ENCODE results near the gene ITPKA. TPM values are rescaled to one million over a fixed set of nuclear protein-coding genes. Genes with fewer than 3 reads are reported as not detected.
"Not testable (repeated sequence)": the region's sequence is repeated elsewhere in the genome, so short reads cannot be mapped to it uniquely, and the experiment has no call there.

The ITPKA gene
- total RNA-seq = under 1 TPM in 1 of 2 donors, not detected in 1; 0.22 TPM

GRCh38 chr15:41493205-41493901 lies at the start of gene ITPKA:
TSS of gene ITPKA (plus strand) at chr15:41493874. CDS start at chr15:41493928, 54 bp downstream.
- no peaks in the 10 kb centered on the region for H3K9me3 Mint-ChIP-seq
- peak; percentile 90 for DNase-seq (ENCODE audit: low spot score)
- no peaks in the 10 kb centered on the region for H3K36me3 Mint-ChIP-seq
- H3K27ac Mint-ChIP-seq = no peak within 1 kb of the TSS
- peak within 1 kb of the TSS; percentile 82 for H3K4me3 Mint-ChIP-seq
- peaks cover 18 to 22% of the 10 kb centered on the region in 2 donors for H3K4me1 Mint-ChIP-seq (ENCODE audit: low read depth in 2 of 2)
- peaks cover 32 to 33% of the 10 kb centered on the region in 2 donors for H3K27me3 Mint-ChIP-seq
- ATAC-seq = peak; percentile 83 to 91

GRCh38 chr15:41445399-41445798 lies 48.3 kb upstream of the ITPKA start:
- H3K27me3 Mint-ChIP-seq = no peaks in the 10 kb centered on the region
- H3K4me1 Mint-ChIP-seq (ENCODE audit: low read depth in 2 of 2) = peaks cover 7 to 8% of the 10 kb centered on the region in 2 donors
- no peak overlapping the region for H3K4me3 Mint-ChIP-seq
- DNase-seq (ENCODE audit: low spot score) (no peak), ATAC-seq (no peak)
- H3K27ac Mint-ChIP-seq = no peak overlapping the region
- peaks cover 11% of the 10 kb centered on the region for H3K36me3 Mint-ChIP-seq
- no peaks in the 10 kb centered on the region for H3K9me3 Mint-ChIP-seq

GRCh38 chr15:41462084-41462795 lies 31.4 kb upstream of the ITPKA start:
- Mint-ChIP-seq H3K27me3 (no peaks in the 10 kb centered on the region), H3K9me3 (no peaks in the 10 kb centered on the region), H3K27ac (peak overlapping the region; percentile 6 to 28), H3K4me1 (ENCODE audit: low read depth in 2 of 2) (peaks cover 17 to 20% of the 10 kb centered on the region in 2 donors), H3K4me3 (no peak overlapping the region), H3K36me3 (peaks cover 18% of the 10 kb centered on the region)
- no peak for ATAC-seq
- no peak for DNase-seq (ENCODE audit: low spot score)

- Mint-ChIP-seq H3K4me3 (no peak overlapping the region), H3K27ac (no peak overlapping the region), H3K4me1 (ENCODE audit: low read depth in 2 of 2) (peaks cover 17 to 20% of the 10 kb centered on the region in 2 donors), H3K27me3 (no peaks in the 10 kb centered on the region), H3K9me3 (no peaks in the 10 kb centered on the region), H3K36me3 (peaks cover 14% of the 10 kb centered on the region)
- no peak for DNase-seq (ENCODE audit: low spot score)
- ATAC-seq = no peak
Measured at GRCh38 chr15:41464889-41465580, 28.6 kb upstream of the ITPKA start.

- no peak for DNase-seq (ENCODE audit: low spot score)
- Mint-ChIP-seq H3K4me1 (ENCODE audit: low read depth in 2 of 2) (peaks cover 17 to 20% of the 10 kb centered on the region in 2 donors), H3K9me3 (no peaks in the 10 kb centered on the region), H3K27me3 (no peaks in the 10 kb centered on the region), H3K4me3 (no peak overlapping the region), H3K36me3 (peaks cover 18% of the 10 kb centered on the region), H3K27ac (no peak overlapping the region)
- ATAC-seq = no peak
Measured at GRCh38 chr15:41465822-41466421, 27.8 kb upstream of the ITPKA start.

- no peak for ATAC-seq
- DNase-seq (ENCODE audit: low spot score) = no peak
- Mint-ChIP-seq H3K4me1 (ENCODE audit: low read depth in 2 of 2) (peaks cover 17 to 20% of the 10 kb centered on the region in 2 donors), H3K27me3 (no peaks in the 10 kb centered on the region), H3K9me3 (no peaks in the 10 kb centered on the region), H3K4me3 (peak overlapping the region; percentile 11), H3K36me3 (peaks cover 22% of the 10 kb centered on the region), H3K27ac (peak overlapping the region in 1 of 2 donors; percentile 69)
Measured at GRCh38 chr15:41466711-41467110, 27.0 kb upstream of the ITPKA start.

GRCh38 chr15:41469644-41470043 lies 24.0 kb upstream of the ITPKA start:
- not testable (repeated sequence) for H3K9me3 Mint-ChIP-seq; H3K27me3 Mint-ChIP-seq; H3K27ac Mint-ChIP-seq; ATAC-seq; DNase-seq (ENCODE audit: low spot score); H3K4me3 Mint-ChIP-seq
- Mint-ChIP-seq H3K36me3 (peaks cover 22% of the 10 kb centered on the region), H3K4me1 (ENCODE audit: low read depth in 2 of 2) (peaks cover 10 to 11% of the 10 kb centered on the region in 2 donors)

GRCh38 chr15:41473418-41473817 lies 20.3 kb upstream of the ITPKA start:
- no peak for DNase-seq (ENCODE audit: low spot score)
- ATAC-seq = no peak
- H3K27me3 Mint-ChIP-seq = no peaks in the 10 kb centered on the region
- no peak overlapping the region for H3K4me3 Mint-ChIP-seq
- H3K36me3 Mint-ChIP-seq = peaks cover 29% of the 10 kb centered on the region
- no peak overlapping the region for H3K27ac Mint-ChIP-seq
- H3K4me1 Mint-ChIP-seq (ENCODE audit: low read depth in 2 of 2) = no peaks in the 10 kb centered on the region
- H3K9me3 Mint-ChIP-seq = no peaks in the 10 kb centered on the region

GRCh38 chr15:41474436-41474835 lies 19.2 kb upstream of the ITPKA start:
- H3K4me3 Mint-ChIP-seq = no peak overlapping the region
- no peaks in the 10 kb centered on the region for H3K27me3 Mint-ChIP-seq
- H3K27ac Mint-ChIP-seq = no peak overlapping the region
- H3K9me3 Mint-ChIP-seq = no peaks in the 10 kb centered on the region
- no peaks in the 10 kb centered on the region for H3K4me1 Mint-ChIP-seq (ENCODE audit: low read depth in 2 of 2)
- peaks cover 29% of the 10 kb centered on the region for H3K36me3 Mint-ChIP-seq
- DNase-seq (ENCODE audit: low spot score) = no peak
- ATAC-seq = no peak

- ATAC-seq (no peak), DNase-seq (ENCODE audit: low spot score) (no peak)
- no peaks in the 10 kb centered on the region for H3K27me3 Mint-ChIP-seq
- no peaks in the 10 kb centered on the region for H3K4me1 Mint-ChIP-seq (ENCODE audit: low read depth in 2 of 2)
- H3K36me3 Mint-ChIP-seq = peaks cover 26% of the 10 kb centered on the region
- no peaks in the 10 kb centered on the region for H3K9me3 Mint-ChIP-seq
- no peak overlapping the region for H3K4me3 Mint-ChIP-seq
- no peak overlapping the region for H3K27ac Mint-ChIP-seq
Measured at GRCh38 chr15:41474941-41475340, 18.7 kb upstream of the ITPKA start.

- Mint-ChIP-seq H3K4me1 (ENCODE audit: low read depth in 2 of 2) (no peaks in the 10 kb centered on the region), H3K27me3 (no peaks in the 10 kb centered on the region), H3K4me3 (no peak overlapping the region), H3K9me3 (no peaks in the 10 kb centered on the region), H3K27ac (peak overlapping the region in 1 of 2 donors; percentile 20), H3K36me3 (peaks cover 28% of the 10 kb centered on the region)
- no peak for ATAC-seq
- DNase-seq (ENCODE audit: low spot score) = no peak
Measured at GRCh38 chr15:41476416-41477048, 17.1 kb upstream of the ITPKA start.

GRCh38 chr15:41480396-41481140 lies 13.1 kb upstream of the ITPKA start:
- Mint-ChIP-seq H3K36me3 (peaks cover 28% of the 10 kb centered on the region), H3K4me1 (ENCODE audit: low read depth in 2 of 2) (peaks cover 14 to 18% of the 10 kb centered on the region in 2 donors), H3K9me3 (no peaks in the 10 kb centered on the region), H3K4me3 (no peak overlapping the region), H3K27me3 (no peaks in the 10 kb centered on the region), H3K27ac (no peak overlapping the region)
- DNase-seq (ENCODE audit: low spot score) = no peak
- no peak for ATAC-seq
